CD4-positive, alpha-beta T cell (primary cell): ENCODE results near the gene PTPRM. TPM values are rescaled to one million over a fixed set of nuclear protein-coding genes. Genes with fewer than 3 reads are reported as not detected.

ENCODE experiments used
- ATAC-seq: fragments of 200-7000 bp; cut with Tn5 transposase; one replicate; pipeline ENCODE4 v1.10.0; 2022; ENCODE audit warnings: mild to moderate bottlenecking; ENCODE audit not compliant: poor library complexity
- CTCF ChIA-PET: fragments of 350-600 bp; sonication (Branson Sonifier 250); formaldehyde crosslinking; loops from one replicate; lab custom pipeline; 2021; ENCODE audit warnings: antibody characterized with exemption, inconsistent platforms; lab: Charles Lee
- POLR2A ChIA-PET: fragments of 350-600 bp; sonication (Branson Sonifier 250); formaldehyde crosslinking; loops from one replicate; lab custom pipeline; 2021; ENCODE audit warnings: antibody characterized with exemption, inconsistent platforms; lab: Charles Lee
- DNase-seq, 14 experiments: peaks; one replicate each; pipeline ENCODE4 v3.0.0-alpha.2; 2013 to 2020; ENCODE audit warnings: mixed read lengths in 2 of 14
- H3K27ac ChIP-seq, 2 donors: one replicate each; pipeline versions ENCODE4 v1.5.1 to v1.7.0; 2013; ENCODE audit warnings: low read length in 2 of 2, low read depth in 1 of 2, mild to moderate bottlenecking in 1 of 2
- H3K27me3 ChIP-seq, 2 experiments: 1 replicate in 1 of 2; 2 replicates in 1 of 2; pipeline versions ENCODE4 v1.6.1 to v1.7.0; 2013; ENCODE audit warnings: low read length in 2 of 2, control low read depth in 1 of 2, mild to moderate bottlenecking in 1 of 2, moderate library complexity in 1 of 2; ENCODE audit not compliant: insufficient read depth in 2 of 2, control insufficient read depth in 1 of 2
- H3K36me3 ChIP-seq: one replicate; pipeline ENCODE4 v1.6.1; 2013; ENCODE audit warnings: low read length, control low read depth; ENCODE audit not compliant: insufficient read depth
- H3K4me1 ChIP-seq: one replicate; pipeline ENCODE4 v1.6.1; 2013; ENCODE audit warnings: low read length, control low read depth; ENCODE audit not compliant: insufficient read depth
- H3K4me3 ChIP-seq: one replicate; pipeline ENCODE4 v1.5.1; 2013; ENCODE audit warnings: mild to moderate bottlenecking, low read length, moderate library complexity
- H3K9me3 ChIP-seq, 2 experiments: 1 replicate in 1 of 2; 2 replicates in 1 of 2; pipeline versions ENCODE4 v1.6.1 to v1.7.0; 2013; ENCODE audit warnings: low read length in 2 of 2, mild to moderate bottlenecking in 2 of 2, control low read depth in 1 of 2, moderate library complexity in 1 of 2; ENCODE audit not compliant: control insufficient read depth in 1 of 2, insufficient read depth in 1 of 2
- H3K27ac Mint-ChIP-seq: one replicate; pipeline ENCODE4 v1.8.0; 2020; ENCODE audit warnings: mixed read lengths
- H3K27me3 Mint-ChIP-seq: one replicate; pipeline ENCODE4 v1.8.0; 2021; ENCODE audit warnings: mixed read lengths
- H3K36me3 Mint-ChIP-seq: one replicate; pipeline ENCODE4 v1.8.0; 2021; ENCODE audit warnings: low read depth, mixed read lengths
- H3K4me1 Mint-ChIP-seq: one replicate; pipeline ENCODE4 v1.8.0; 2021; ENCODE audit warnings: low read depth, mixed read lengths
- H3K4me3 Mint-ChIP-seq: one replicate; pipeline ENCODE4 v1.8.0; 2020; ENCODE audit warnings: mild to moderate bottlenecking, mixed read lengths
- H3K9me3 Mint-ChIP-seq: one replicate; pipeline ENCODE4 v1.8.0; 2020; ENCODE audit warnings: mixed read lengths
- intact Hi-C, 2 experiments: fragments of 100-400 bp; cut with DNase I in 1 of 2; cut with micrococcal nuclease in 1 of 2; formaldehyde crosslinking; loops; one replicate each; pipeline versions ENCODE4 v1.15.1 to v1.9.0; 2023 to 2025; cut with DNase I, micrococcal nuclease
- total RNA-seq, 174 experiments: library from RNA in 2 of 174; stranded (reverse) in 2 of 174; gene quantifications; one replicate each; pipeline ENCODE4 v1.2.3 and lab custom pipeline; 2021 to 2026
- TF ChIP-seq, protein P1 (sequence below): fragments of 200-600 bp; IDR thresholded peaks from one replicate; pipeline ENCODE4 v1.8.0; 2022; ENCODE audit warnings: antibody characterized with exemption, mild to moderate bottlenecking

Gene PTPRM
- total RNA-seq, 2 experiments from 2014 or later: 21.7 to 21.9 TPM

DNA sequence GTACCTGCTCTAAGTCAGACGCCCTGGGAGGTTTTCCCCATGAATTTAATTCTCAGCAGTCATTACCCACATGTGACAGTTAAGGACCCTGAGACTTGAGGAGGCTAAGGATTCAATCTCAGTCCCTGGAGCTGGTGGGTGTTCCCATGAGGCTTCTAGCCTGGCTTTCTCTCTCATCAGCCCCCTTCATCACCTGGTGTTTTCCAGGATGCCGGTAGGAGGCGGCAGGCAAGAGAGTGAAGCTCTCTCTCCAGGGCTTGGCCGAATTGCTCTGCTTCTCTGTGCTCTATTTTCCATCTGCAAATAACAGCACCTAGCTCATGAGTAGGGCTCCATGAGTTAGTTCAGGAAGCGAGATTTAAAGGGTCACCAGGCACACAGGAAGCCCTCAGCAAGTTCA is 241.9 kb downstream of the PTPRM start:
- H3K27me3 Mint-ChIP-seq: no peaks in the 10 kb centered on the region
- Histone ChIP-seq H3K9me3 (peaks cover 0 to 1% of the 10 kb centered on the region in 2 experiments), H3K4me3 (no peak overlapping the region), H3K27me3 (no peaks in the 10 kb centered on the region), H3K4me1 (no peaks in the 10 kb centered on the region), H3K27ac (no peak overlapping the region), H3K36me3 (no peaks in the 10 kb centered on the region)
- H3K4me1 Mint-ChIP-seq: no peaks in the 10 kb centered on the region
- ATAC-seq (no peak), DNase-seq (no peak)
- POLR2A ChIA-PET: no interaction called here
- CTCF ChIA-PET: no interaction called here
- H3K9me3 Mint-ChIP-seq: peaks cover 4% of the 10 kb centered on the region
- intact Hi-C loops: no loop called here
- H3K4me3 Mint-ChIP-seq: no peak overlapping the region
- H3K36me3 Mint-ChIP-seq: no peaks in the 10 kb centered on the region
- H3K27ac Mint-ChIP-seq: no peak overlapping the region
- TF ChIP-seq, protein P1, sequence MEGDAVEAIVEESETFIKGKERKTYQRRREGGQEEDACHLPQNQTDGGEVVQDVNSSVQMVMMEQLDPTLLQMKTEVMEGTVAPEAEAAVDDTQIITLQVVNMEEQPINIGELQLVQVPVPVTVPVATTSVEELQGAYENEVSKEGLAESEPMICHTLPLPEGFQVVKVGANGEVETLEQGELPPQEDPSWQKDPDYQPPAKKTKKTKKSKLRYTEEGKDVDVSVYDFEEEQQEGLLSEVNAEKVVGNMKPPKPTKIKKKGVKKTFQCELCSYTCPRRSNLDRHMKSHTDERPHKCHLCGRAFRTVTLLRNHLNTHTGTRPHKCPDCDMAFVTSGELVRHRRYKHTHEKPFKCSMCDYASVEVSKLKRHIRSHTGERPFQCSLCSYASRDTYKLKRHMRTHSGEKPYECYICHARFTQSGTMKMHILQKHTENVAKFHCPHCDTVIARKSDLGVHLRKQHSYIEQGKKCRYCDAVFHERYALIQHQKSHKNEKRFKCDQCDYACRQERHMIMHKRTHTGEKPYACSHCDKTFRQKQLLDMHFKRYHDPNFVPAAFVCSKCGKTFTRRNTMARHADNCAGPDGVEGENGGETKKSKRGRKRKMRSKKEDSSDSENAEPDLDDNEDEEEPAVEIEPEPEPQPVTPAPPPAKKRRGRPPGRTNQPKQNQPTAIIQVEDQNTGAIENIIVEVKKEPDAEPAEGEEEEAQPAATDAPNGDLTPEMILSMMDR: no peak

DNA sequence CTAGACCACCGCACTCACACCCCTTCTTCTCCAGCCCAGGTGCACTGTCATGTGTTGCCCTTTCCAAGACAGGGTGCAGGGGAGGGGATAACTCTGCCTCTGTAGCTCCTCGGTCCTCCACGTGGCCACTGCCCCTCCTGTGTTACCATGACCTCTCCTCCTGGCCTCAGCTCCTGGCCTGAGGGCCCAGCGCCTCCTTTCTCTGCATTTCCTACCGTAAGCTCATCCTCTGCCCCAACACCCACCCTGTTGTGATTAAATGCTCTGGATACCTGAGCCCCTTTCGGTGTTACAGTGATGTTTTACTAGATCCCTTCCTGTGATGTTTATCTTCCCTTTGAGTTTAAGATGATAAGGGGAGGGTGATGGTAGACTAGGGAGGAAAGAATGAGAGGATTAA is 242.3 kb downstream of the PTPRM start:
- ChIA-PET POLR2A (no interaction called here), CTCF (no interaction called here)
- Mint-ChIP-seq H3K4me1 (no peaks in the 10 kb centered on the region), H3K9me3 (peaks cover 4% of the 10 kb centered on the region), H3K36me3 (no peaks in the 10 kb centered on the region), H3K27ac (no peak overlapping the region), H3K4me3 (no peak overlapping the region), H3K27me3 (no peaks in the 10 kb centered on the region)
- TF ChIP-seq, protein P1: no peak
- Histone ChIP-seq H3K36me3 (no peaks in the 10 kb centered on the region), H3K4me3 (no peak overlapping the region), H3K27me3 (no peaks in the 10 kb centered on the region), H3K9me3 (peaks cover 4% of the 10 kb centered on the region in 2 experiments), H3K27ac (no peak overlapping the region), H3K4me1 (no peaks in the 10 kb centered on the region)
- DNase-seq (no peak), ATAC-seq (no peak)
- intact Hi-C loops: no loop called here

DNA sequence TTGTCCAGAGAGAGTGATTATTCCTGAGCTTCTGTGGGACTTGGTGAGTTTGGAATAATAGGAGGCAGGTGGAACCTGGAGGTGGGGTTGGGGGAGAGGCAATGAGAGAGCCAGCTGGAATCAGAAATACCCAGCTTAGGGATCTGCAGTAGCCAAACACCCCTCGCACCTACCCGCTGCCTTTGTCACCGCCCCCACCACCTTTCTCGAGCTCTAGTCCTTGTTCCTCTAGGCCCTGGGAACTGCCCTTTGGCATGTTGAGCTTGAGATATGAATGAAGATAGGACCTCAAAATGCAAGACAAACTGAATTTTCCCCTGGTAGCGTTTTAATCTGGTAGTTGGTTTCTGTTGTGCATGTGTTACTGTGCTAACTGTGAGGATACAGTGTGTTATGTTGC is 242.9 kb downstream of the PTPRM start:
- no peaks in the 10 kb centered on the region for H3K4me1 ChIP-seq
- Mint-ChIP-seq H3K27ac (no peak overlapping the region), H3K27me3 (no peaks in the 10 kb centered on the region), H3K9me3 (peaks cover 5% of the 10 kb centered on the region), H3K4me1 (no peaks in the 10 kb centered on the region), H3K36me3 (no peaks in the 10 kb centered on the region), H3K4me3 (no peak overlapping the region)
- intact Hi-C loops: no loop called here
- no peak for ATAC-seq
- H3K9me3 ChIP-seq: peaks cover 4 to 9% of the 10 kb centered on the region in 2 experiments
- ChIA-PET POLR2A (no interaction called here), CTCF (no interaction called here)
- no peak for DNase-seq
- TF ChIP-seq, protein P1: no peak
- H3K4me3 ChIP-seq: no peak overlapping the region
- H3K27ac ChIP-seq: no peak overlapping the region
- no peaks in the 10 kb centered on the region for H3K36me3 ChIP-seq
- H3K27me3 ChIP-seq: no peaks in the 10 kb centered on the region
